ENCODE results near the gene RTL1. TPM values are rescaled to one million over a fixed set of nuclear protein-coding genes. Genes with fewer than 3 reads are reported as not detected.

Gene RTL1
- total and polyA plus RNA-seq, 2 of the 13 experiments (the other 11 are each of a cell fraction or from before 2014, with no cell fraction given): not detected

- Histone ChIP-seq H3K4me2 (ENCODE audit: low read depth, low read length) (peak overlapping the region; percentile 18; the same call in 1 of the 2 replicates), H3K4me3 (replicated peaks in 1 of 3; ENCODE audit: insufficient read depth in 1 of 3, low read depth in 2 of 3, low read length in 3 of 3) (no peak overlapping the region), H3K9me3 (ENCODE audit: low read length) (no peaks in the 10 kb centered on the region), H3K27me3 (ENCODE audit: control insufficient read depth in 1 of 2, insufficient read depth in 2 of 2, low read length in 2 of 2) (peaks cover 3 to 14% of the 10 kb centered on the region in 2 experiments; a peak in 4 of 5 replicates), H3K27ac (ENCODE audit: extremely low read length, insufficient read depth, low read length) (no peak overlapping the region), H3K36me3 (replicated peaks in 1 of 2; ENCODE audit: control insufficient read depth in 1 of 2, insufficient read depth in 2 of 2, low read length in 2 of 2) (no peaks in the 10 kb centered on the region), H3K4me1 (ENCODE audit: insufficient read depth, low read length) (peaks cover 19% of the 10 kb centered on the region), H3K9ac (ENCODE audit: insufficient read depth, low read depth, low read length) (no peak overlapping the region), H4K20me1 (ENCODE audit: insufficient read depth, low read length) (no peaks in the 10 kb centered on the region), H2AFZ (ENCODE audit: low read length) (no peak overlapping the region), H3K79me2 (ENCODE audit: insufficient read depth, low read length) (no peaks in the 10 kb centered on the region)
- ChIA-PET POLR2A (no interaction called here), CTCF (ENCODE audit: low intra/inter-chr PET ratio, low total read pairs) (no interaction called here)
- no peak for DNase-seq (ENCODE audit: low spot score)
- BruUV-seq (replicated peaks): no TSS peak
- intact Hi-C loops (cut with micrococcal nuclease; ENCODE audit: unreplicated experiment): no loop called here
- no peak for FAIRE-seq
- in situ Hi-C loops (cut with HindIII; ENCODE audit: extremely low pct_ligation_motif_present, low pct_unique_long_range_greater_than_20kb): no loop called here
- ATAC-seq: no peak
- WGBS (ENCODE audit: low lambda C conversion rate): 0% methylated on average over 5 of the region's 17 CpGs
- TF ChIP-seq NFIC (IDR thresholded peaks at IDR 0.05; ENCODE audit: low read length) (no peak), RORA (CRISPR knock-in tag; IDR thresholded peaks at IDR 0.05) (no peak), MTF1 (CRISPR knock-in tag; IDR thresholded peaks at IDR 0.05) (no peak), MAFG (CRISPR knock-in tag; IDR thresholded peaks at IDR 0.05) (no peak), USF2 (IDR thresholded peaks at IDR 0.05; ENCODE audit: low read depth, low read length) (no peak), USF2 (CRISPR knock-in tag; IDR thresholded peaks at IDR 0.05; ENCODE audit: borderline replicate concordance) (no peak), ASH2L (IDR thresholded peaks at IDR 0.05; ENCODE audit: insufficient read length, low read depth, low read length) (no peak), FOXP4 (CRISPR knock-in tag; IDR thresholded peaks at IDR 0.05) (no peak), ZNF598 (CRISPR knock-in tag; IDR thresholded peaks at IDR 0.05; ENCODE audit: borderline replicate concordance) (no peak), IRX3 (CRISPR knock-in tag; IDR thresholded peaks at IDR 0.05; ENCODE audit: borderline replicate concordance, low read depth) (no peak), ZNF788 (CRISPR knock-in tag; IDR thresholded peaks at IDR 0.05; ENCODE audit: borderline replicate concordance) (no peak), ZNF607 (CRISPR knock-in tag; IDR thresholded peaks at IDR 0.05; ENCODE audit: borderline replicate concordance) (no peak), ELK4 (CRISPR knock-in tag; IDR thresholded peaks at IDR 0.05; ENCODE audit: borderline replicate concordance) (no peak), ZNF737 (CRISPR knock-in tag; IDR thresholded peaks at IDR 0.05; ENCODE audit: borderline replicate concordance) (no peak), ZC3H13 (CRISPR knock-in tag; IDR thresholded peaks at IDR 0.05) (no peak), ZNF703 (CRISPR knock-in tag; IDR thresholded peaks at IDR 0.05; ENCODE audit: borderline replicate concordance) (no peak)
These were observed 27.5 kb downstream of the RTL1 start for GRCh38 chr14:100875861-100876590.
